GM19023 (cell line): Measurements from ENCODE around the gene SMAD6.

Source experiments
- ATAC-seq: cut with Tn5 transposase; IDR thresholded peaks from one replicate; pipeline ENCODE4 v1.9.1; 2021; ENCODE audit warnings: mild to moderate bottlenecking, moderate library complexity; ENCODE audit not compliant: unreplicated experiment

Gene SMAD6

GRCh38 chr15:66702035-66702786 lies at the start of gene SMAD6:
Gene SMAD6 (plus strand): TSS chr15:66702236. CDS start chr15:66703259, 1,023 bp downstream.
- ATAC-seq, result peak; percentile 30

DNA sequence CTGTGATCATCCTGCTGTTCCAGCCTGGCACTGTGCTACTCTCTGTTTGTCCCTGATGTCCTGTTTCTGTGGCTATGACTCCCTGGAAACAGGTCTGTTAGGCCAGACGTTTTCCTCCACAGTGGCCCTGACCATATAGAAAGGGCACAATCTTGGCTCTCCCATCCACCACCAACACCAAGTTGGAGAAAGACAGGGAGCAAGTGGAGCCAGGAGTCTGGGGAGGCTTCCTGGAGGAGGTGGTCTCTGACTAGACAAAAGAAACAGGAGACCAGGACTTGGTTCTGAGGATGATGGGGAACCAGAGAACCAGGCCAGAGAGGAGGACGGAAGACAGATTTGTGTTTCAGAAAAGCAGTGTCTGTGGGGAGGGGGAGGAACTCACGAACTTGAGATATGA lies 49.2 kb upstream of the SMAD6 start:
- no peak for ATAC-seq

DNA sequence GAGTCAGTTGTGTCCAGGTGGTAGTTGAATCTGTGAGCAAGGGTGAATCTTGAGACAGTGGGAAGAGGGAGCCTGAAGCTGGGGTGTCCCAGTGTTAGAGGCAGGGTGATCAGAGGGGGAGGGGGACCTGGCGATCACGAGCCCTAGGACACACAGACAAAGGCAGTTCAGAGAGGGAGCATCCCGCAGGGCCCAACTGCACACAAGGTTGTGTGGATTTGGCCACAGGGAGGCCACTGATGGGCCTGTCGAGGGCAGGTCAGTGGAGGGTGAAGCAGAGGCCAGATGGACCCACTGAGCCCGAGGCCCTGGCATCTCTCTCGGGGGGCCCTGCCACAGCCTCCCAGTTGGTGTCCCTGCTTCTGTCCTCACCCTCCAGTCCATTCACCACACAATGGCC lies 48.6 kb upstream of the SMAD6 start:
- no peak for ATAC-seq

DNA sequence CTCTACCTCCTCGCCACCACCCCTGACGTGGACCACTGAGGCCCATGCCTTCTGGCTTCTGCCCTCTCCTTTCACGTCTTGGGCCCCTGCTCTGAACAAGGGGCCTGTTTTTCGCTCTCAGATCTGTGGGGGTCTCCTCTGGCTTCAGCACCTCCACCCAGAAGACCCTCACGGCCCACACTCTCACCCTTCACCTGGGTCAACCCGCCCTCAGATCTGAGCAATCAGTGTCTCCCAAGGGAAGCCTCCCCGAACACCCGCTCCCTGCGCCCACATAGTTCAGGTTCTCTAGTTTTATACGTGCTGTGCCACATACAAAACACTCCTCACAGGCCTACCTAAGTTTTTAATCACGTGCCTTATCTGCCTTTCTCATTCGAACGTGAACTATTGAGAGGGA lies 48.2 kb upstream of the SMAD6 start:
- no peak for ATAC-seq

- no peak for ATAC-seq
These were observed 47.7 kb upstream of the SMAD6 start for GRCh38 chr15:66654361-66654738.

DNA sequence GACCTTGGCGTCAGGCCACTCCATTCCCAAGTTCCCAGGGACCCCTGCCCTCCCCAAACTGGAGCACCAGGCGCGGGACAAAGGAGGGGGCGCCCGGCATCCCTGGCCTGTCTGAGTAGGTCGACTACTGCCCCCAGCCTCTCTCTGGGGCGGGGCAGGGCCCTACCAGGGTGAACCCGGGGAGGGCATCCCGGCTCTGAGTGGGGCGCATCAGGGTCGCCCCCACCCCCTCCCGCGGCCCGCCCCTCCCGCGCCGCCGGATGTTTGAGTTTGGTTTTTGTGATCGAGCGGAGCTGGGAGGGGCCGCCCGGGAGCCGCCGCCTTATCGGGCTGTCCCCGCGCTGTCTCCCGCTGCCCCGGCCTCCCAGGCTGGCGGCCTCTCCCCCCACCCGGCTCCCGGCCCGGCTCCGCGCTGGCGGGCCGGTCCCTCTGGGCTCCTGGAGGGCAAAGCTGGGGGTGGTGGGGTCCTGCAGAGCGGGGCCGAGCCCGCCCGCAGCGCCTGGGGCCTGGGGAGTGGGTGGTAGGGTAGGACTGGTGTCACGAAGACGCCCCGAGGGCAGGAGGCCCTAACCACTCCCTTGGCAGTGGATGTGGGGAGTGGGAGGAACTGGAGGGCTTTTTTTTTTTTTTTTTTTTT lies 47.2 kb upstream of the SMAD6 start:
- no peak for ATAC-seq

- ATAC-seq, result no peak
These were observed 46.5 kb upstream of the SMAD6 start for GRCh38 chr15:66655511-66655910.

DNA sequence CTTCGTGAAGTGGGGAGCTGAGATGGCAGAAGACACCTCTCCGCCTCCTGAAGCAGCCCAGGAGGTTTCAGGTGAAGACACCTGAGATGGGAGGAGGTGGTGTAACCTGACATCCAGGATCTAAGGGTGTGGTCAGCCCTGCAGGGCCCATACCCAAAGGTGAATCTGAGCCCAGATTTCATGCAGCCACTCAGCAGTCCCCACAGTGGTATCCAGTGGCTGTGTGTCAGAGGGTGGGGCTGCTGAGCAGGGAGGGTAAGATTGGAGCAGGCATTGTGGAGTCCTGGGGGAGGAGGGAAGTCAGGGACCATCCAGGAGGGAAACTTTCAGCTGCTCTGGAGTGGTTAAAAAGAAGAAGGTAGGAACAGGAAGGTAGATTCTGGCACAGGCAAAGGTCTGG lies 46.0 kb upstream of the SMAD6 start:
- no peak for ATAC-seq

- ATAC-seq, result no peak
These were observed 44.6 kb upstream of the SMAD6 start for GRCh38 chr15:66657185-66658020.

GRCh38 chr15:66658044-66658443 lies 44.0 kb upstream of the SMAD6 start:
- ATAC-seq, result no peak

- ATAC-seq, result no peak
These were observed 43.2 kb upstream of the SMAD6 start for GRCh38 chr15:66658855-66659254.

DNA sequence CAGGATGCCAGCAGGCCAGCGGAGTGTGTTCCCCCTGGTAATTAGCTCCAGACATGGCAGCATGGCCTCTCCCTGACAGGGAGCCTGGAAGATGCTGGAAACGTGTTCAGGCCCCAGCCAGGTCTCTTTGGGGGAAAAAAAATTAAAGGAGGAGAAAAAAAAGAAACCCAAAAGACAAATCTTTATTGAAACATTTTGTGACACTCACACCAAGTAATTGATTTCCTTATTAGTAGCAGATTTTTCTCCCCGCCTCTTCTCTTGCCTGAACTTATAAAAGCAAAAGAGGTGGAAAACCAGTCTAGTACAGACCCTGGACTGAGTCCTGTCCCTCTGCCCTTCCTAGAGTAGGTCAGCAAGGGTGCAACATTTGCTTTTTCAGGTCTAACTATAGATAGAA lies 42.7 kb upstream of the SMAD6 start:
- ATAC-seq, result no peak

GRCh38 chr15:66661432-66662096 lies 40.5 kb upstream of the SMAD6 start:
- no peak for ATAC-seq

DNA sequence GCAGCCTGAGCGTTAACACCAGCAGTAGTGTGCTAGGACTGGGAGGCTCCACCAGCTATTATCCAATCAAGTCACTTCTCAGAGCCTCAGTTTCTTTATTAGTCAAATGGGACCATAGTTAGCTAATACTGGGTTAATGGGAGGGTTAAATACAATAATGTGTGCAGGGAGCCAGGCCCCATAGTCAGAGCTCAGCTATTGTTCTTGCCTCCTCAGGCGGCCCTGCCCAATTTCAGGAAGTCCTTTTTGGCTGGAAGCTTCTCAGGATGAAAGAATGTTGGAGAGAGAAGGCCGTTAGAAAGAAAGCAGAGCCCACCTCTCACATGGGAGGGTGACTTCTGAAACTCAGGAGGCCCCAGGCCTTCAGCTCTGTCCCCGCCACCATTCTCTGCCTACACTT lies 39.5 kb upstream of the SMAD6 start:
- no peak for ATAC-seq

DNA sequence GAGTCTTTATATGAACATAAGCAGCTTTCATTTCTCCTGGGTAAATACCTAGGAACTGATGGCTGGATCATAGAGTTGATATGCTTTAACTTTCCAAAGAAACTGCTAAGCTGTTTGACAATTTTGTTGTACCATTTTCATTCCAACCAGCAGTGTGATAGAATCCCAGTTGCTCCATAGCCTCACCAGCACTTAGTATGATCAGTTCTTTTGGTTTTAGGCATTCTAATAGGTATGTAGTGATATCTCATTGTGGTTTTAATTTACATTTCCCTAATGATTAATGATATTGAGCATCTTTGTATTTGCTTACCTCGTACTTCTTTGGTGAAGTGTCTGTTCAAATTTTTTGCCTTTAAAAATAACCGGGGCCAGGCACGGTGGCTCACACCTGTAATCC lies 38.4 kb upstream of the SMAD6 start:
- ATAC-seq, result no peak

GRCh38 chr15:66670175-66670574 lies 31.9 kb upstream of the SMAD6 start:
- no peak for ATAC-seq

DNA sequence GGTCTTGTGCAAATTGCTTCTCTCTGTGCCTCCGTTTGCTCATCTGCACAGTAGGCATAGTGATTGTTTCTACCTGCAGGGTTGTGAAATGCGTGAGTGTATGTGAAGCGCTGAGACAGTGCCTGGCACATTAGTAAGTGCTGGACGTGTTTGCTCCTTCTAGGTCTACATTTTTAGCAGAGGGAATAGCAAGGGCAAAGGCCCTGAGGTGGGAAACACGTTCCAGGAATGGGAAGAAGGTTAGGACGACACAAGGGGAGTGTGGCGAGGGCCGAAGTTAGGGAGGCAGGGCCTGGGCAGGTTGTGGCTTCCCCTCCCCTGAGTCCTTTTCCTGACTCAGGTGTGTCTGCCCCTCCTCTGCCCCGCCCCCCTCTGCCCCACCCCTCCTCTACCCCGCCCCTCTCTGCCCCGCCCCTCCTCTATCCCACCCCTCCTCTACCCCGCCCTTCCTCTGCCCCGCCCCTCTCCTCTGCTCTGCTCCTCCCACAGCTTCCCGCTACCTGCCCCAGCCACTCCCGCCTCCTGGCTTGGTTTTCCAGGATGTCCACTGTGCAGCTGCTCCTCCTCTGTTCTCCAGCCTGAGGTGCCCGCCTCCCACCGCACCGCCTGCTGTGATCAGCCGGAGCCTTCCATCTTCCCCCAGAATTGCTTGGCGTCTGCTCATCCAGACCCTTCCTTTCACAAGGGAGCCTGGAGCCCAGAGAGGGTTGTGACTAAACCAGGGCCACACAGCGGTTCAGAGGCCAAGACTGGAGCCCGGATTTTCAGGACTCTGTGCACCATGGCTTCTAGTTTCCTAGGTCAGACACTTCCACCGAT lies 31.1 kb upstream of the SMAD6 start:
- no peak for ATAC-seq

DNA sequence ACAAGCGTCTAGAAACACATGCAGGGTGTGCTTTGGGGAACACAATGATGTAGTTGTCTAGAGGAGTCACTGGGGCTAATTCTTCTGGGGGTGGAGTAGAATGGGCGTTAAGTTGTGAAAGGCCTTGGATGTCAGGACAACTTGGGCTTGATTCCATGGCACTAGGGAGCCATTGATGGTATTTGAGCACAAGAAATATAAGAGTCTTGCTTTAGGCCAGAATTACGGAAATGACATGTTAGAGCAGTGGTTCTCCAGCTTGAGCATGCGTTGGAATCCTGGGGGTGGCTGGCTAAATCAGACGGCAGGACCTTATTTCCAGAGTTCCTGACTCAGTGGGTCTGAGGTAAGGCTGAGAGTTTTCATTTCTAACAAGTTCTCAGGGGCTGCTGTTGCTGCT lies 29.2 kb upstream of the SMAD6 start:
- ATAC-seq, result no peak

- no peak for ATAC-seq
These were observed 28.4 kb upstream of the SMAD6 start for GRCh38 chr15:66673410-66674322.
